ENCODE data around the gene GPC2.
"Not testable (repeated sequence)": the region's sequence is repeated elsewhere in the genome, so short reads cannot be mapped to it uniquely, and the experiment has no call there.

The GPC2 gene

DNA sequence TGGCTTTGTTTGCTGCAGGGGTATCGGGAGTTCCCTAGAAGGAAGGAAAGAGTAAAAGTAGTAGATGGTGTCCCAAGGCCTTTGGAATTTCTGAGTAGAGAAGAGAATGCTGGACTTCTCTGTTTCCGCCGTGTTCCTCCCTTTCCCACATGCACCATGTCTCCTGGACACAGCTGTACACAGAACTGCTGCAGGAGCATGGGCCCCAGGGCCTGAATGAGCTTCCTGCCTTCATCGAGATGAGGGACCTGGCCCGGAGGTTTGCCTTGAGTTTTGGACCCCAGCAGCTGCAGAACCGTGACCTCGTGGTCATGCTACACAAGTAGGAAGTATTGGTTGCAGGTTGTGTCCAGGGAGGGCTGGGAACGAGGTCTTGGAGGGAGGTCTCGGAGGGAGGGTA, 27.3 kb upstream of the GPC2 start:
- DNase-seq (ENCODE audit: low read depth in 2 of 2): no peak

- DNase-seq (ENCODE audit: low read depth in 2 of 2): no peak
These were observed 23.5 kb upstream of the GPC2 start for GRCh38 chr7:100200693-100201092.

GRCh38 chr7:100198266-100198665, 21.1 kb upstream of the GPC2 start:
- no peak for DNase-seq (ENCODE audit: low read depth in 2 of 2)

GRCh38 chr7:100195901-100196322, 18.7 kb upstream of the GPC2 start:
- not testable (repeated sequence) for DNase-seq (ENCODE audit: low read depth in 2 of 2)

GRCh38 chr7:100195222-100195621, 18.0 kb upstream of the GPC2 start:
- DNase-seq (ENCODE audit: low read depth in 2 of 2): no peak

GRCh38 chr7:100192969-100193368, 15.8 kb upstream of the GPC2 start:
- no peak for DNase-seq (ENCODE audit: low read depth in 2 of 2)

DNA sequence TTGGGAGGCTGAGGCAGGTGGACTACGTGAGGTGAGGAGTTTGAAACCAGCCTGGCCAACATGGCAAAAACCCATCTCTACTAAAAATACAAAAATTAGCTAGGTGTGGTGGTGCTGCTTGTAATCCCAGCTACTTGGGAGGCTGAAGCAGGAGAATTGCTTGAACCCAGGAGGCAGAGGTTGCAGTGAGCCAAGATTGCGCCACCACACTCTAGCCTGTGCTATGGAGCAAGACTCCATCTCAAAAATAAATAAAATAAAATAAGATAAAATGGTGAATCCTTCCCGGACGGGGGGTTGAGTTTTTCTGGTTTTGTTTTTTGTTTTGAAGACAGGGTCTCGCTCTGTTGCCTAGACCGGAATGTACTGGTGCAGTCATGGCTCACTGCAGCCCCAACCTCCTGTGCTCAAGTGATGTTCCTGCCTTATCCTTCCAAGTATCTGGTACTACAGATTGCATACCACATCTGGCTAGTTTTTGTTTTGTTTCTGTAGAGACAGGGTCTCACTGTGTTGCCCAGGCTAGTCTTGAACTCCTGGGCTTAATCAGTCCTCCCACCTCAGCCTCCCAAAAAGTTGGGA, 15.2 kb upstream of the GPC2 start:
- not testable (repeated sequence) for DNase-seq (ENCODE audit: low read depth in 2 of 2)

- no peak for DNase-seq (ENCODE audit: low read depth in 2 of 2)
These were observed 14.6 kb upstream of the GPC2 start for GRCh38 chr7:100191775-100192174.

- DNase-seq (ENCODE audit: low read depth in 2 of 2): no peak
These were observed 13.0 kb upstream of the GPC2 start for GRCh38 chr7:100190048-100190711.

GRCh38 chr7:100189061-100189460, 11.9 kb upstream of the GPC2 start:
- DNase-seq (ENCODE audit: low read depth in 2 of 2): no peak

GRCh38 chr7:100185726-100186125, 8.5 kb upstream of the GPC2 start:
- DNase-seq (ENCODE audit: low read depth in 2 of 2): no peak

GRCh38 chr7:100183090-100183489, 5.9 kb upstream of the GPC2 start:
- DNase-seq (ENCODE audit: low read depth in 2 of 2): not testable (repeated sequence)

GRCh38 chr7:100182616-100183015, 5.4 kb upstream of the GPC2 start:
- not testable (repeated sequence) for DNase-seq (ENCODE audit: low read depth in 2 of 2)

DNA sequence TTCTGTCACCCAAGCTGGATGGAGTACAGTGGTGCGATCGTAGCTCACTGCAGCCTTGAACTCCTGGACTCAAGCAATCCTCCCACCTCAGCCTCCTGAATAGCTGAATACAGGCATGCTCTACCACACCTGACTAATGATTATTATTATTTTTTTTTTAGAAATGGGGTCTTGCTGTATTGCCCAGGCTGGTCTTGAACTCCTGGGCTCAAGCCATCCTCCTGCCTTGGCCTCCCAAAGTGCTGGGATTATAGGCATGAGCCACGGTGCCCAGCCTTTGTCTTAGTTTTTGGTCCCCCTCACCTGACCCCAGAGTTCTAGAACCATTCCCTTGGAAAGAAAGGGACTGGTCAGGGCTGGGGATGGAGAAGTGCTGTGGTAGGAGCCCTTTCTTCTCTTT, 2.9 kb upstream of the GPC2 start:
- DNase-seq (ENCODE audit: low read depth in 2 of 2): not testable (repeated sequence)

- DNase-seq (ENCODE audit: low read depth in 2 of 2): no peak
These were observed 811 bp downstream of the GPC2 start for GRCh38 chr7:100176096-100177044.

- DNase-seq (ENCODE audit: low read depth in 2 of 2): no peak
These were observed 1.8 kb downstream of the GPC2 start for GRCh38 chr7:100175296-100175935.

DNA sequence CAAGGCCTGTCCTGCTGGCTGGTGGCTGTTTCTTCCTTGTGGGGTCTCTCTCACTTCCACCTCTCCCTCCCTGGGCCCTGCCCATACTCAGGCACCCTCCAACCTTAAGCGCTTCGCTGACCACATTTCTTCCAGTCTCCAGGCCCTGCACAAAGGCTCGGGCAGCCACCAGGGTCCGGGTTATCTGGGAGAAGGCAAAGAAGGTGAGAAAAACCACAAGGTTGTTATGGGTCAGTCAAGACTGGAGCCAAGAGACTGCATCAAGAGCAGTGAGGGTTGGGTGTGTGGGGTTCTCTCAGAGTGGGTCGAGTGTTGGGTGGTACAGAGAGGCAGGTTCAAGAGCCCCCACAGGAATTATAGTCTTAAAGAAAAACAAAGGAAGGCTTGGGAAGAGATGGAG, 2.6 kb downstream of the GPC2 start:
- no peak for DNase-seq (ENCODE audit: low read depth in 2 of 2)

DNA sequence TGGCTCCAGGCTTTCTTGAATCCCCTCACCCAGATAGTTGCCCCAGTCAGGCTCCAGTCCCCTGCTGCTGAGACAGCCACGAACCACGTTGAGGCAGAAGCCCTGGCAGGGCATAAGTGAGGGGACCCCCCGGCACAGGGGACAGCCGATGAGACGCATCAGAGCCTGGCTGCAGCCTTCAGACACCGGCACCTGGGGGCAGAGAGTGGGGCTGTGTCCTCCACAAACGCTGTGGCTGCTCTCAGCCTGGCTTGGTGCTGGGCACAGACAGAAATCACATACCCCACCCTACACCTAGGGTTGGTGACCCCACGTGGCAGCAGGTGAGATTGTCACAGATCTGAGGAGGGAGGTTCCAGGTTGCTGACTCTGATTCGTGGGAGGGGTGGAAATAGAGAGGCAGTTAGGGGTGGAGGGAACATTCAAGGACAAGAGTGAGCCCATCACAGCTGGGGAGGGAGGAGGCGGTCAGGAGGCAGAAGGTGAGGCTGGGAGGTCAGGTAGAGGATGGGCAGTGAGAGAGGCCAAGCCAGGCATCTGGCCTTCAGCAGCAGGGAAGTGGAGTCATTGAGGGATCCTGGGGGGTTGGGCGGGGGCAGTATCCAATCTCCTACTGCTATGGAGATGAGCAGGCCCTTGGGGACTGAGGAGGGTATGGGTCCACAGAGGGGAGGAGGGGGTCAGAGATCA, 3.2 kb downstream of the GPC2 start:
- DNase-seq (ENCODE audit: low read depth in 2 of 2): no peak

- DNase-seq (ENCODE audit: low read depth in 2 of 2): no peak
These were observed 5.3 kb downstream of the GPC2 start for GRCh38 chr7:100171840-100172239.

DNA sequence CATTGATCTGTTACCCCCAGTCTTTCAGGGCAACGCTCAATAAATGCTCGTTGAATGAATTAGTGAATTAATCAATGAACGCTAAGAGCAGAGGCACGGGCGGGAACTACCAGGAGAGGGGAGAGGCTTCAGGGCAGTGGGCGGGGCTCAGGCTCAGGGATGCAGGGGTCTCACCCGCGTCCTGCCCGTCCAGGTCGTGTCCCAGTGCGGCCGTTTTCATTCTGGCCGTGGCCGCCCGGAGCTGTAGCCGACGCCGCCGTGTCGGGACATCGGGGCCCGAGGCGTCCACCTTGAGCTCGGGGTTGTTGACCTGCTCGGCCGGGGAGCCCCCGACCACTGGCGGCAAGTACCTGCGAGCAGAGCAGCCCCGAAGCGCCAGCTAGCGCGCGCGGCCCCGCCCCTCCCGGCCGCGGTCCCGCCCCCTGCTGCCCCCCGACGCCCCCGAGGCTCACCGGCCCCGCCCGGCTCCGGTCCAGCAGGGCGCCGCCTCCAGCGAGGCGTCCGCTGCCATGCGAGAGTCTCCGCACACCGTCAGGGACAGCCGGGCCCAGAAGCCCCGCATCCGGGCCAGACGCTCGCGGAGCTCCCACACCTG, 6.0 kb downstream of the GPC2 start:
- DNase-seq (ENCODE audit: low read depth in 2 of 2): no peak
